HG03521 (cell line): ENCODE data around the gene CORO1A.
"Not testable (repeated sequence)": the region's sequence is repeated elsewhere in the genome, so short reads cannot be mapped to it uniquely, and the experiment has no call there.

Experiments
- ATAC-seq: cut with Tn5 transposase; IDR thresholded peaks from one replicate; pipeline ENCODE4 v1.9.1; 2021; ENCODE audit warnings: mild to moderate bottlenecking, moderate library complexity; ENCODE audit not compliant: unreplicated experiment

Gene CORO1A

GRCh38 chr16:30183233-30184095, at the start of gene CORO1A:
CORO1A (plus strand) TSS chr16:30183602; CDS start chr16:30185210, 1,608 bp downstream.
- peak; percentile 46 for ATAC-seq

GRCh38 chr16:30136971-30137605, 46.3 kb upstream of the CORO1A start:
- no peak for ATAC-seq

GRCh38 chr16:30137897-30138296, 45.5 kb upstream of the CORO1A start:
- no peak for ATAC-seq

GRCh38 chr16:30139583-30140481, 43.6 kb upstream of the CORO1A start:
- no peak for ATAC-seq

DNA sequence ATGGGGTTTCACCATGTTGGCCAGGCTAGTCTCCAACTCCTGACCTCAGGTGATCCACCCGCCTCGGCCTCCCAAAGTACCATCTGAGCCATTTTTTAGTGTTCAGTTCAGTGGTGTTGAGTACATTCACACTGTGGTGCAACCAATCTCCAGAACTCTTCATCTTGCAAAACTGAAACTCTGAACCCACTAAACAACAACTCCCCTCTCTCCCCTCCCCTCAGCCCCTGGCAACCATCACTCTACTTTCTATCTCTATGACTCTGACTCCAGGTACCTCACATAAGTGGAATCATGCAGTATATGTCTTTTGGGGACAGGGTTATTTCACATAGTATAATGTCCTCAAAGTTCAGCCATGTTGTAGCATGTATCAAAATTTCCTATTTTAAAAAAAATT, 41.7 kb upstream of the CORO1A start:
- no peak for ATAC-seq

DNA sequence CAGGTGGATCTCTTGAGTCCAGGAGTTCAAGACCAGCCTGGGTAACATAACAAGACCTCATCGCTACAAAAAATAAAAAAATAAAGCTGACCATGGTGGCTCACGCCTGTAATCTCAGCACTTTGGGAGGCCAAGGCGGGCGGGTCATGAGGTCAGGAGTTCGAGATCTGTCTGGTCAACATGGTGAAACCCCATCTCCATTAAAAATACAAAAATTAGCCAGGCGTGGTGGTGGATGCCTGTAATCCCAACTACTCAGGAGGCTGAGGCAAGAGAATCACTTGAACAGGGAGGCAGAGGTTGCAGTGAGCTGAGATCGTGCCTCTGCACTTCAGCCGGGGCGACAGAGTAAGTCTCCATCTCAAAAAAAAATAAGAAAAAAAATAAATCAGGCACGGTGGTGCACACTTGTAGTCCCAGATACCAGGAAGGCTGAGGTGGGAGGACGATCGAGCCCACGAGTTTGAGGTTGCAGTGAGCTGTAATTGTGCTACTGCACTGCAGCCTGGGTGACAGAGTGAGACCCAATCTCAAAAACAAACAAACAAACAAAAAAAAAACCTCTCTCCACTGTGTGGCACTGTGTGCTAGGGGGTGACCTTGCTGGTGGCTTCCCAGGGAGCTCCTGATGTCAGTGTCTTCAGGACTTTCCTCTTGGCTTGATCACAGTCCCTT, 40.6 kb upstream of the CORO1A start:
- ATAC-seq = no peak

- ATAC-seq = no peak
Measured at GRCh38 chr16:30143347-30143702, 40.1 kb upstream of the CORO1A start.

GRCh38 chr16:30144017-30144416, 39.4 kb upstream of the CORO1A start:
- ATAC-seq = no peak

- no peak for ATAC-seq
Measured at GRCh38 chr16:30144917-30145316, 38.5 kb upstream of the CORO1A start.

GRCh38 chr16:30145657-30146056, 37.7 kb upstream of the CORO1A start:
- no peak for ATAC-seq

DNA sequence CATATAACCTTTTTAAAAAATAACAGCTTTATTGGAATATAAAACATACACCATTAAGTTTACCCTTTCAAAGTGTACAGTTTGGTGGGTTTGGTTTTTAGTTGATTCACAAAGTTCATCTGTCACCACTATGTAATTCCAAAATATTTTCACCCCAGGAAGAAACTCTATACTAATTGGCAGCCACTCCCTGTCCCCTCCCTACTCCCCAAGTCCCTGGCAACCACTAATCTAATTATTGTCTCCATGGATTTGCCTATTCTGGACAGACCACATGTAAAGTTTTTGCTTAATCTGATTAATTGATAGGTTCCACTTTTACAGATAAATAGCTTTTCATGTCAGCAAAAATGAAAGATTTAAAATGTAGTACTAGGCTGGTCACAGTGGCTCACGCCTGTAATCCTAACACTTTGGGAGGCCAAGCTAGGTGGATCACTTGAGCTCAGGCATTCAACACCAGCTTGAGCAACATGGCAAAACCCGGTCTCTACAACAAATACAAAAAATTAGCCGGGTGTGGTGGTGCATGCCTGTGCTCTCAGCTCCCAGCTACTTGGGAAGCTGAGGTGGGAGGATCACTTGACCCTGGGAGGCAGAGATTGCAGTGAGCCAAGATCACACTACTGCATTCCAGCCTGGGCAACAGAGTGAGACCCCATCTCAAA, 35.4 kb upstream of the CORO1A start:
- ATAC-seq = no peak

DNA sequence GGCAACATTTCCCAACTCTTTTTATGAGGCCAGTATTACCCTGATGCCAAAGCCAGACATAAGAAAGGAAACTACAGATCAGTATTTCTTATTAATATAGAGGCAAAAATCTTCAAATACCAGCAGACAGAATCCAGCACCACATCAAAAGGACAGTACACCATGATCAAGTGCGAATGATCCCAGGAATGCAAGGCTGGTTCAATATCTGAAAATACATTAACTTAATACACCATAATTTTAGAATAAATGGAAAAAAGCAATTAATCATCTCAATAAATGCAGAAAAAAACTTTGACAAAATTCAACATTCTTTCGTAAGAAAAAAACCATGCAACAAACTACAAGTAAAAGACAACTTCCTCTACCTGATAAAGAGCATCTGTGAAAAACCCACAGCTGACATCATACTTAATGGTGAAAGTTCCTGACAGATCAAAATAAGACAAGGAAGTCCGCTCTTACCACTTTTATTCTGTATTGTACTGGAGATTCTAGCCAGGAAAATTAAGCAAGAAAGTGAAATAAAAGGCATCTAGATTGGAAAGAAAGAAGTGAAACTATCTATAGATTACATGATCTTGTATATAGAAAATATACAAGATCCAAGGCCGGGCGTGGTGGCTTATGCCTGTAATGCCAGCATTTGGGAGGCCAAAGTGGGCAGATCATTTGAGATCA, 34.0 kb upstream of the CORO1A start:
- ATAC-seq = no peak

GRCh38 chr16:30151091-30151490, 32.3 kb upstream of the CORO1A start:
- ATAC-seq = no peak

- no peak for ATAC-seq
Measured at GRCh38 chr16:30152517-30152916, 30.9 kb upstream of the CORO1A start.

- no peak for ATAC-seq
Measured at GRCh38 chr16:30155188-30155587, 28.2 kb upstream of the CORO1A start.

GRCh38 chr16:30157214-30157613, 26.2 kb upstream of the CORO1A start:
- ATAC-seq = no peak

GRCh38 chr16:30163538-30163937, 19.9 kb upstream of the CORO1A start:
- no peak for ATAC-seq

GRCh38 chr16:30166202-30166902, 17.1 kb upstream of the CORO1A start:
- peak; percentile 54 for ATAC-seq

DNA sequence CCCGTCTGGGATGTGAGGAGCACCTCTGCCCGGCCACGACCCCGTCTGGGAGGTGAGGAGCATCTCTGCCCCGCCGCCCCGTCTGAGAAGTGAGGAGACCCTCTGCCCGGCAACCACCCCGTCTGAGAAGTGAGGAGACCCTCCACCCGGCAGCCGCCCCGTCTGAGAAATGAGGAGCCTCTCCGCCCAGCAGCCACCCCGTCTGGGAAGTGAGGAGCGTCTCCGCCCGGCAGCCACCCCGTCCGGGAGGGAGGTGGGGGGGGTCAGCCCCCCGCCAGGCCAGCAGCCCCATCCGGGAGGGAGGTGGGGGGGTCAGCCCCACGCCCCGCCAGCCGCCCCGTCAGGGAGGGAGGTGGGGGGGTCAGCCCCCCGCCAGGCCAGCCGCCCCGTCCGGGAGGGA, 14.7 kb upstream of the CORO1A start:
- not testable (repeated sequence) for ATAC-seq
